Skeletal muscle satellite cell (primary cell): Measurements from ENCODE around the gene ZSCAN30.
A peak's percentile ranks its signal among the peaks of the same experiment; 100 is the strongest.

ENCODE experiments used
- H3K27me3 ChIP-seq: 2 replicates; pipeline ENCODE4 v1.7.0; 2013; ENCODE audit warnings: low read length; ENCODE audit not compliant: control insufficient read depth, insufficient read depth
- H3K36me3 ChIP-seq: 2 replicates; pipeline ENCODE4 v1.7.0; 2013; ENCODE audit warnings: mild to moderate bottlenecking, control low read depth, low read length; ENCODE audit not compliant: insufficient read depth
- H3K4me1 ChIP-seq: 2 replicates; pipeline ENCODE4 v1.7.0; 2013; ENCODE audit warnings: low read length; ENCODE audit not compliant: control insufficient read depth, insufficient read depth
- H3K4me2 ChIP-seq: 2 replicates; pipeline ENCODE4 v1.7.0; 2013; ENCODE audit warnings: mild to moderate bottlenecking, low read length
- H3K4me3 ChIP-seq: 2 replicates; pipeline ENCODE4 v1.7.0; 2013; ENCODE audit warnings: low read length
- H3K9ac ChIP-seq: 2 replicates; pipeline ENCODE4 v1.7.0; 2013; ENCODE audit warnings: mild to moderate bottlenecking, low read depth, low read length, moderate library complexity
- H3K9me3 ChIP-seq: replicated peaks from 2 replicates; pipeline ENCODE4 v1.7.0; 2013; ENCODE audit warnings: mild to moderate bottlenecking, control low read depth, low read length

ZSCAN30 gene

DNA sequence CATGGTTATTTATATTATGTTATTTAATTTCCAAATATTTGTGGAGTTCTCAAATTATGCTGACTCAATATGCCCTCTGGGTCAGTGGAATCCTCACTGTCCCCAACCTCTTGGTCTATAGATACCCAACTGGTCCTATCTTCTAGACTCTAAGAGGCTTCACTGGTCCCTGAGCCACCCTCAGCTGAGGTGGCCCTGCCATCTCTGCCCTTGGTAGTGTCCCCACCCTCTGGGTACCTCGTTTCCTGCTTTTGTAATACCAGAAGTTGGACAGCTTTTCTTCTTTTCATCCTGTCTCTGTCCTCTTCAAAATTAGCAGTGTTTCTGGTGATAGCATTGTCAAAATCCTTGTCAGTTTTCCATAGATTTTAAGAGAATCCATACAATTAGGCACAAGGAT, 11.9 kb downstream of the ZSCAN30 start:
- no peak overlapping the region for H3K4me2 ChIP-seq
- no peaks in the 10 kb centered on the region for H3K27me3 ChIP-seq
- no peak overlapping the region for H3K9ac ChIP-seq
- H3K4me1 ChIP-seq = peaks cover 15% of the 10 kb centered on the region
- no peaks in the 10 kb centered on the region for H3K9me3 ChIP-seq
- H3K36me3 ChIP-seq = peaks cover 3% of the 10 kb centered on the region
- no peak overlapping the region for H3K4me3 ChIP-seq

DNA sequence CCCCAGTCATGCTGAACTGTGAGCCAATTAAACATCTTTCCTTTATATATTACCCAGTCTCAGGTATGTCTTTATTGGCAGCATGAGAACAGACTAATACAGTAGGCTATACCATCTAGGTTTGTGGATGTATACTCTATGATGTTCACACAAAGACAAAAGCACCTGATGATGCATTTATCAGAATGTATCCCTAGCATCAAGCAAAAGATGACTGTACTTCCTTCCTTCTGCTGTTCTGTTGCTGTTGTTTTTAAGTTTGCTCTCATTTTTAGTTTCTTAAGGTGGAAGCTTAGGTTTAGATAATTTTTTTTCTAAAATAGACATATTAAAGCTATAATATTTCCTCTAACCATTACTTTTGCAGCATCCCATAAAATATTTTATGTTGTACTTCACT, 12.4 kb downstream of the ZSCAN30 start:
- H3K4me2 ChIP-seq = no peak overlapping the region

DNA sequence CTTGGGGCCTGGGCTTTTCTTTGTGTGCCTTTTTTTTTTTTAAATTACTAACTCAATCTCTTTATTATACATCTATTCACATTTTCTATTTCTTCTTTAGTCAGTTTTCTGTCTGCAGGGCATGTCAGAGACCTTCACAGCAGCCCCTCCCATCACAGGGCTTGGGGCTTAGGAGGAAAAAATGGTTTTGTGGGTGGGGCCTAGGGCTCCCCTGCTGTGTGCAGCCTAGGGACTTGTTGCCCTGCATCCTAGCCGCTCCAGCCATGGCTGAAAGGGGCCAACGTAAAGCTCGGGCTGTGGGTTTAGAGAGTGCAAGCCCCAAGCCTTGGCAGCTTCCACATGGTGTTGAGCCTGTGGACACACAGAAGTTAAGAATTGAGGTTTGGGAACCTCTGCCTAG, 13.8 kb downstream of the ZSCAN30 start:
- no peaks in the 10 kb centered on the region for H3K9me3 ChIP-seq
- no peak overlapping the region for H3K9ac ChIP-seq
- no peaks in the 10 kb centered on the region for H3K27me3 ChIP-seq
- peaks cover 3% of the 10 kb centered on the region for H3K36me3 ChIP-seq
- no peak overlapping the region for H3K4me3 ChIP-seq
- H3K4me1 ChIP-seq = no peaks in the 10 kb centered on the region
- H3K4me2 ChIP-seq = no peak overlapping the region

More for the DNA sequence above, 12.4 kb downstream of the ZSCAN30 start:
- H3K4me1 ChIP-seq = peaks cover 12% of the 10 kb centered on the region
- H3K9ac ChIP-seq = no peak overlapping the region
- H3K36me3 ChIP-seq = peaks cover 3% of the 10 kb centered on the region
- no peak overlapping the region for H3K4me3 ChIP-seq
- no peaks in the 10 kb centered on the region for H3K9me3 ChIP-seq
- no peaks in the 10 kb centered on the region for H3K27me3 ChIP-seq

DNA sequence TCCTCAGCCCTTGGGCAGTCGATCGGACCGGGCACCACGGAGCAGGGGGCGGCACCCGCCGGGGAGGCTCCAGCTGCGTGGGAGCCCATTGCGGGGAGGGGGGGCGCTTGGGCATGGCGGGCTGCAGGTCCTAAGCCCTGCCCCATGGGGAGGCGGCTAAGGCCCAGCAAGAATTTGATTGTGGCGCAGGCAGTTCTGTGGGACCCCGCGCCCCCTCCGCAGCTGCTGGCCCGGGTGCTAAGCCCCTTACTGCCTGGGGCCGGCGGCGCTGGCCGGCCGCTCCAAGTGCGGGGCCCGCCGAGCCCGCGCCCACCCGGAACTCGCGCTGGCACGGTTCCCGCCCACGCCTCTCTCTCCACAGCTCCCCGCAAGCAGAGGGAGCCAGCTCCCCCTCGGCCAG, 18.4 kb downstream of the ZSCAN30 start:
- H3K9ac ChIP-seq = no peak overlapping the region
- H3K4me1 ChIP-seq = no peaks in the 10 kb centered on the region
- H3K36me3 ChIP-seq = no peaks in the 10 kb centered on the region
- H3K4me3 ChIP-seq = no peak overlapping the region
- peaks cover 13% of the 10 kb centered on the region for H3K9me3 ChIP-seq
- H3K4me2 ChIP-seq = no peak overlapping the region
- H3K27me3 ChIP-seq = no peaks in the 10 kb centered on the region

DNA sequence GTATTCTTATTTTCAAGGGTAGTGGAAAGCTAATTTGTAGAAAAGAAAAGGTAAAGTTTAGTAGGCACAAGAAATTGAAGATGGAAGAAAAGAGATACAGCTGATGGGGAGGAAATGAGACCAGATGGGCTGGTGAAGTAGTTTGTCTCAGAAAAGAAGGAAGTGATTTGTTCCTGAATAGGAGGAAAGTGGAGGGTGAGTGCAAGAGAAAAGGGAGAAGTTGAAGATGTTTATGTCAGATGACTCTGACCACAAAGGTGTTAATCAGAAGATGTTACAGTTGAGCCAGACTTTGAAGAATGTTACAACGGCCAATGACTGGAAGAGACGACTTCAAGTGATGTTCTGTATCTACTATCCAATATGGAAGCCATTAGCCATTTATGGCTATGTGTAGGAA, 21.2 kb downstream of the ZSCAN30 start:
- H3K27me3 ChIP-seq = no peaks in the 10 kb centered on the region
- H3K4me2 ChIP-seq = no peak overlapping the region
- peaks cover 13% of the 10 kb centered on the region for H3K9me3 ChIP-seq
- no peak overlapping the region for H3K9ac ChIP-seq
- H3K4me1 ChIP-seq = no peaks in the 10 kb centered on the region
- no peak overlapping the region for H3K4me3 ChIP-seq
- H3K36me3 ChIP-seq = no peaks in the 10 kb centered on the region

DNA sequence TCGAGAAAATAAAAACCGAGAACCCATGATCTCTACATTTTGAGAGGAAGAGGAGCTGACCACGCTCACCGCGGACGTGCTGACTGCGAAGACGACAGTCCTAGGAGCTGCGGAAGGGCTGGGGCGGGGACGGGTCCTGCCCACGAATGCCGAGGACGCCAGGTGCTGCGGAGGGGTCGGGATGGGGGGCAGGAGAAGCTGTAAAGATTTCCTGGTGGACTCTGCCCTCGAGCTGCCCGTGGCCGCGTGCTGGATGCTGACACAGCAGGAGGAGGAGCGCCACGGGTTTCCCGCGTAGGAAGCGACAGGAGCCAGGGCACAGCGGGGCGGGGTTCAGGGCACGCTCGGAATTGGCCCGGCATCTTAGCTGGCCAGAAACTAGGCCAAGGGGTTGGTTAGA, 22.2 kb downstream of the ZSCAN30 start:
- H3K4me3 ChIP-seq = peak overlapping the region; percentile 57

DNA sequence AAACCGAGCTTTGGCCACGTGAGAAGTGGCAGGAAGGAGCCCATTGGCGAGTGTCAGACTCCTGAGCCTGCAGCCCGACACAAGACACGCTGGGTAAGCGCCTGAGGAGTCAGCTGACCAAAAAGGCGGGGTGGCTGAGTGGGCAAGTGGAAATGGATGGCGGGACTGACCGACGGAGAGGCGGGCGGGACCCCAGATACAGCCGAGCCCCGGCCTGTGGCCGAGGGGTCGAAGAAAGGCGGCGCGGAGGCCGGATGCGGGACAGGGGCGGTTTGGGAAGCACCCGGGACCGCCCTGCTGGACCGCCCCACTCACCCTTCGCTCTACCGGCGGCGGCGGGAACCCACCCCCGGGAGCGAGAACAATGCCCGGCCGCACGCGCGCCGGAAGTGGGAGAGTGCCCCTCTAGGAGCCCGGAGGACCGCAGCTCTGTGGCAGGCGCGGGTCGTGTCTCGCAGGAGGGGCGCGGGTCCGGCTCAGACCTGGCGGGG, 22.8 kb downstream of the ZSCAN30 start:
- no peaks in the 10 kb centered on the region for H3K4me1 ChIP-seq
- H3K4me3 ChIP-seq = peak overlapping the region; percentile 57
- H3K9me3 ChIP-seq = peaks cover 13% of the 10 kb centered on the region
- peak overlapping the region; percentile 58 for H3K9ac ChIP-seq
- H3K27me3 ChIP-seq = no peaks in the 10 kb centered on the region
- H3K36me3 ChIP-seq = peaks cover 8% of the 10 kb centered on the region
- H3K4me2 ChIP-seq = peak overlapping the region; percentile 62

More for the DNA sequence above, 22.2 kb downstream of the ZSCAN30 start:
- H3K4me2 ChIP-seq = peak overlapping the region; percentile 62
- peaks cover 2% of the 10 kb centered on the region for H3K36me3 ChIP-seq
- no peaks in the 10 kb centered on the region for H3K4me1 ChIP-seq
- H3K9me3 ChIP-seq = peaks cover 13% of the 10 kb centered on the region
- no peaks in the 10 kb centered on the region for H3K27me3 ChIP-seq
- H3K9ac ChIP-seq = no peak overlapping the region

DNA sequence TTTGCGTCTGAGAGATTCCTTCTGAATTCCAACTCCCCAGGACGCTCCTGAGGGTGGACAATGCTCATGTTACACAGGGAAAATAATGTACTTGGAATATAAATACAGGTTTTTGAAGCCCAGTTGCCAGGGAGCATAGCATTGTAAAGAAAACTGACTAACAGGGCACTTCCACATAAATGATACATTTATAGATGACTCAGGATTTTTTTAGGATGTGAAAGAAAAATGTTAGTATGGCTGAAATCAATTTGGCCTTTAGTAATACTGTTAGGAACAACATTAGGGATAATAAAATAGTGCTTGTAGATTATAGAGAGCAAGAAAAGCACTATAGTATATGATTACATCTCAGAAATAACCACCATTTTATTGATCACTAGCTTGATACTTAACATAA, 25.6 kb downstream of the ZSCAN30 start:
- Histone ChIP-seq H3K9me3 (peaks cover 13% of the 10 kb centered on the region), H3K27me3 (no peaks in the 10 kb centered on the region), H3K36me3 (peaks cover 18% of the 10 kb centered on the region), H3K4me3 (no peak overlapping the region), H3K4me2 (no peak overlapping the region), H3K4me1 (no peaks in the 10 kb centered on the region), H3K9ac (no peak overlapping the region)

DNA sequence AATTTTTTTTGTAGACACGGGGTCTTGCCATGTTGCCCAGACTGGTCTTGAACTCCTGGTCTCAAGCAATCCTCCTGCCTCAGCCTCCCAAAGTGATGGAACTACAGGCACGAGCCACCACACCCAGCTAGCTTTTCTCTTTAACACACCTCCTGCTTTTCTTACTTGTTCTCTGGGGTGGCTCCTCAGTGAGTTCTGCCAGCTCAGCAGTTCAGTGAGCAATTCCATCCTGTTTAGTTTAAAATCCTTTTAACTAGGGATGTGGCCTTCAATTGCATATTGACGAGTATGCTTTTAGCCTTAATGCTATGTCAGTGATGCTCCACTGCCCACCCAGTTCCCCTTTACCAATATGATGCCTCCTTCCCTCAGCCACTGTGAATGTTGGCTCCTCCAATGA, 33.1 kb downstream of the ZSCAN30 start:
- Histone ChIP-seq H3K27me3 (no peaks in the 10 kb centered on the region), H3K9ac (no peak overlapping the region), H3K4me2 (no peak overlapping the region), H3K4me3 (no peak overlapping the region), H3K36me3 (peaks cover 34% of the 10 kb centered on the region), H3K4me1 (no peaks in the 10 kb centered on the region), H3K9me3 (peaks cover 18% of the 10 kb centered on the region)

DNA sequence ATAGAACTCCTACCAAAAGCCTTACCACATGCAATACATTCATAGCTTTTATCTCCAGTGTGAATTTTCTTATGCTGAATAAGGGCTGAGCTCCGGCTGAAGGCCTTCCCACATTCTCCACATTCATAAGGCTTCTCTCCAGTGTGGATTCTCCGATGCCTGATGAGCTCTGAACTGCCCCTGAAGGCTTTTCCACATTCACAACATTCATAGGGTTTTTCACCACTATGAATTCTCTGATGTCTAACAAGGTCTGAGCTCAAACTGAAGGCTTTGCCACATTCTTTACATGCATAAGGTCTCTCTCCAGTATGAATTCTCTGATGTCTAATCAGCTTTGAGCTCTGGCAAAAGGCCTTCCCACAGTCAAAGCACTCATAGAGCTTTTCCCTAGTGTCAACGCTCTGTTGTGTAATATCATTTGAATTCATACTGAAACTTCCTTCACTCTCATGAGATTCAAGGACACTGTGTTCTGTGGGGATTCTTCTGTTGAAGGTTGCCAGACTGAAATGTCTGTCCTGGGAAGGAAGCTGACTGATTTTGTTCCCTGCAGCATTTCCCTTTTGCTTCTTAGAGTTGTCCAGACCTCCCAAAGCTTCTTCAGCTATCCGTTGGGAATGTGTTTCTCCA, 36.3 kb downstream of the ZSCAN30 start:
- Histone ChIP-seq H3K4me3 (no peak overlapping the region), H3K36me3 (peaks cover 36% of the 10 kb centered on the region), H3K27me3 (no peaks in the 10 kb centered on the region), H3K4me1 (no peaks in the 10 kb centered on the region), H3K4me2 (no peak overlapping the region), H3K9me3 (peaks cover 25% of the 10 kb centered on the region), H3K9ac (no peak overlapping the region)

DNA sequence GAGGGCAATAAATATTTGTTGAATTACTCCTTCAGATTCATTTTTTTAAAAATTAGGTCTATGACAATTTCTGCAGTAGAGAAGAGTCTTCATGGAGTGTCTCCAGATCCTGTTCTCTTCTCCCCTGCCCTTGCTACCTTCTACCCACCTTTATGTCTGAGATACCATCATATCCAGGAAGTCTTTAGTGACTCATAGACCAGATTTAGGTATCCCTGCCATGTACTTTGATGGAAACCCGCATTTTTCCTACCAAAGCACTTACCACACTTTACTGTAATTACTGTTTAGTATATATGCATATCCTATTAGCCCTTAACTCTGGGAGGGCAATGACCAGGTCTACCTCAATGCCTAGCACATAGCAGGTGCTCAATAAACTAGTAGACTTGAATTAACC, 37.6 kb downstream of the ZSCAN30 start:
- H3K9ac ChIP-seq = no peak overlapping the region
- H3K4me1 ChIP-seq = no peaks in the 10 kb centered on the region
- H3K9me3 ChIP-seq = peaks cover 25% of the 10 kb centered on the region
- no peaks in the 10 kb centered on the region for H3K27me3 ChIP-seq
- H3K36me3 ChIP-seq = peaks cover 38% of the 10 kb centered on the region
- no peak overlapping the region for H3K4me3 ChIP-seq
- H3K4me2 ChIP-seq = no peak overlapping the region

DNA sequence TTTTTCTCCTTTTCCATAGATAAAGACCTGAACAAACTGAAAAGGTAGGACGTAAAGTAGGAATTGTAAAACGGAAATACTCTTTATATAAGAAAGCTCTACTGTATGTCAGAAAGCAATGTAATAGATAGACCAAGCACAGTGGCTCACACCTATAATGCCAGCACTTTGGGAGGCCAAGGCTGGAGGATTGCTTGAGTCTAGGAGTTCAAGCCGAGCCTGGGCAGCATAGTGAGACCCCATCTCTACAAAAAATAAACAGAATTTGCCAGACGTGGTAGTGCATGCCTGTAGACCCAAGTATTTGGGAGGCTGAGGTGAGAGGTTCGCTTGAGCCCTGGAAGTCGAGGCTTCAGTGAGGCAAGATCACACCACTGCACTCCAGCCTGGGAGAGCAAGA, 41.6 kb downstream of the ZSCAN30 start:
- Histone ChIP-seq H3K4me2 (no peak overlapping the region), H3K27me3 (no peaks in the 10 kb centered on the region), H3K4me1 (no peaks in the 10 kb centered on the region), H3K36me3 (peaks cover 67% of the 10 kb centered on the region), H3K4me3 (no peak overlapping the region), H3K9me3 (peaks cover 54% of the 10 kb centered on the region), H3K9ac (no peak overlapping the region)
